Pons (tissue), 1 donor: ENCODE results near the gene OR14I1.
"Not testable (repeated sequence)": the region's sequence is repeated elsewhere in the genome, so short reads cannot be mapped to it uniquely, and the experiment has no call there.

Experiments used
- DNase-seq: peaks from one replicate; pipeline ENCODE4 v3.0.0-alpha.2; 2016; ENCODE audit warnings: low spot score

OR14I1 gene

DNA sequence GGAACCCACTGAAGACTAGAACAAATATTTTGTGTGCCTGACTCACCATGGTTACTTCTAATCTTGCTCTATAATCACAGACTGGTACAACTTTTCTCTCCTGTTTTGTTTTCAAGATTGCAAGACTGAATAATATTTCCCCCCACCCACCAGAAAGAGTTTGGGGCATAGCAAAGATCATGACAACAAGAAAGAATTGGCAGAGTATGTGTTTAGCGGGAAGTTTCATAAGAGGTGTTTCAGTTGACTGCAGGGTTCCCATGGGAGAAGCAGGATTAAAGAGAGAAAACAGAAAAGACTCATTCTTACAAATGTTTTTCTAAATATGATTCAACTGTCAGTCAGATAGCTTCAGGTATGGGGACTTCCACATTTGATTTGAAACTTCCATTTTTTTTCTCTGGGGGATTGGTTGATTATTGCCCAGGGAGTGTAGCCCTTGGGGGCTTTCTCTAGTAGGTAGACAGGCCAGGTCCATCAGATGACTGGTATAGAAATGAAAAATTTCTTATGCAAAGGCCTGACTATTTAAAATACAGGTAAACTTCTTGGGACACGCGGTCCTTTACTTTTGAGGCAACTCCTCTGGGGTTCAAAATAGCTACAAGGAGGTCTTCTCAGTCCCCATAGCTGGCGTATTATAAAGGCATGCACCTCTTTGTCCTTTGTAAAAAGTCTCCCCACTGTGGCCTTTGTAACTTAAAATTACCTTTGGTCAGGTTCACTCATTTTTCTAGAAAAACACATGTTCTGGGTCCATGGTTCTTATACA is 13.9 kb downstream of the OR14I1 start:
- no peak for DNase-seq

DNA sequence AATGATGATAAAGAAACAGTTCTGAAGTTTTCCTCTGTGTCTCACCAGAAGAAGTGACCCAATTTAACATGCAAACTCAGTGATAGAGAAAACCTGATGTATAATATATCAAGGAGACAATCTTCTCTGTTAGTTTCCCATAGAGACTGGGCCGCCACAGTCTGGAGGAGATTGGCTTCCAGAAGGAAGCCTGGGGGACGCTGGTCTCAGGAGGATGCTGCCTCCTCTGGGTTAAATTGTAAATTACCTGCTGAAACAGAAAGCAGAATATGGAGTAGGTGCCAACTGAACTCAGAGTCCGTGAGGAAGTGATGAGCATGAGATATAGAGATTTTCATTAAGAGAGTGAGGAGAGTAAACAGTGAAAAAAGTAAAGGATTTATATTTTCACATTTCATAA is 15.8 kb downstream of the OR14I1 start:
- no peak for DNase-seq

DNA sequence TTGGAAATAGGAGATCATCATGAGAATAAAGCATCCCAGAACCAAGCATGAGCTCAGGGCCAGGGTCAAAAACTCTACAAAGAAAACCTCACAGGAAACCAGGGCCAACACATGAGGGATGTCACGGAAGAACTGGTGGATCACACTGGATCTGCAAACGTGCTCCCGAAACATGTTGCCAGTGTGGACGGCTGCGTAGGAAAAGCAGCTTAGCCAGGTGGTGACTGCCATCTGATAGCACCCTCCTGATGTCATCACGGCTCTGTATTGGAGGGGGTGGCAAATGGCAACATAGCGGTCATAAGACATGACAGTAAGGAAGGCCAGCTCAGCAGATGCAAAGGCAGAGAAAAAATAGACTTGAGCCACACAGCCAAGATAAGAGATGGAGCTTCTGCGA is 20.9 kb downstream of the OR14I1 start:
- DNase-seq: no peak

DNA sequence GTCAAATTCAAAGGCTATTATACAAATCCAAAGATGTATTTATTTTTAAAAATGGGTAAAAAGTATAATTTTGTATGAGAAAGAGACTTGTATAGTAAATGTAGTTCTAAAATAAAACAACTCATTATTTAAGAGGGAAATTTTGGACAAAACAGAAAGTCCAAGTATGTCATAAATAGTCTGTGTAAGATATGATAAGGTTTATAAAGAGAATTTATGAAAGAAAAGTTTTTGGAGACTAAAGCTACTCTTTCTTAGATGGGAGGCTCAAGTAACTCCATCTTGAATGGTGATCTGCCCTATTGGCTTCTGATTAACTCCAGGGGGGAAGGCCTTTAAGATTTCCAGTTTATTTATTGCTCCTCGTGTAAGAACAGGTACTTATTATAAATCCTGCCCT is 32.6 kb downstream of the OR14I1 start:
- DNase-seq: no peak

DNA sequence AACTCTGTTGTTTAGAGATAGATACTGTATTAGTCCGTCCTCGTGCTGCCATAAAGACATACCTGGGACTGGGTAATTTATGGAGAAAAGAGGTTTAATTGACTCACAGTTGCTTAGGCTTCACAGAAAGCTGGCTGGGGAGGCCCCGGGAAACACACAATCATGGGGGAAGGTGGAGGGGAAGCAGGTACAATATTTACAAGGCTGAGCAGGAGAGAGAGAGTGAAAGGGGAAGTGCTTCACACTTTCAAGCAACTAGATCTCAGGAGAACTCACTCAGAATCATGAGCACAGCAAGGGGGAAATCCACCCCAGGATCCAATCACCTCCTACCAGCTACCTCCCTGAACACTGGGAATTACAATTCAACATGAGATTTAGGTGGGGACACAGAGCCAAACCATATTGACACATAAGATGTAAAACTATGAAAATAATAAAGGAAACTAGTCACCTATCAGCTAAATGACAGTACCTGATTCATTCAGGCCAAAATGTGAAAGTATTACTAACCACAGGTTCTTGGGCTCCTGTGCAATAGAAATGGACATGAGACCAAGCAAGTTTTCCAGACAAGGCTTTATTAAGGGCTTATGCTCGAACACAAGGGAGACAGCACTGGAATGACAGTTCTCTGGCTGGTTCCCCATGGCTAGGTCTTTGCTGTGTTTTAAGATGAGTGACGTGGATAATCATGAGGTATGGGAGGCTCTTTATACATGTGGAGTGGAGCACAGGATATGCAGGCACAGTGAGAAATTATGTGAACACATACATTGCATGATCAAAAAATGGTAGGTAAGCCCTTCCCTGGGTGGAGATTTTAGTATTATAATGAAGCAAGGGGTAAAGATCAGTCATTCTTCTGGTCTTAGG is 38.9 kb downstream of the OR14I1 start:
- DNase-seq: not testable (repeated sequence)

DNA sequence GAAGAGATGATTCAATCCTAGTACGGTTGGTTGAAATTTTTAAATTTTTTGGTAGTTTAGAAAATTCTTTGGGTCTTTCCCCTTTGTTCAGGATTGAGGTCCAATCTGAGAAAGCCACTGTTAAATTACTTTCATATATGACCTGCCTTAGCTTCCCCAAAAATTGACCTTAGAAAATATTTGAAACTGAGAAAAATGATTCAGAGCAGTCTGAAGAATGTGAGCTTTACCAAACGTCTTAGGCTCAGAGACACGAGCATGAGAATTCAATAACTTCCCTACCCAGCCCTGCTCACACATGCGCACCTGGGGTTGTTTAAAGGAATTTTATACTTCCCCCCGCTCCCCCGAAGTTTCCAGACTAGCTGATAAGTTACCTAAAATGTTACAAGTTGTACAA is 45.8 kb downstream of the OR14I1 start:
- not testable (repeated sequence) for DNase-seq

DNA sequence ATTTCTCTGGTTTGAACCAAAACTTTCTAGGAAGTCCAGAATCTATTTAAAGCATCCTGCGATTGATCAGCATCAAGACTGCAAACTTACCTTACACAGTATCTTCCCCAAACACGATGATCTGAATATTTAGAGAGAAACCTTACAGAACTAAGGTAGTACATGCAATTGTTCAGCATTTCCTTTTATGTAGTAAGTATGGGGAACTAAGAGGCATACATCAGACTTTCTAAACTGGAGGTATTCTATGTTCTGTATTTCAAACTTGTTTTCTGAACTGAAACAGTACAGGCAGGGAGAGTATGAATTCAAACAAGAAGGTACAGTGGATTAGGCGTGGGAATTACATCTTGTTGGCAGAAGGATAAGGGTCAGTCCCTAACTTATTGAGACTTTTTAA is 47.2 kb downstream of the OR14I1 start, which contains the start of gene OR2T27:
Gene OR2T27 (minus strand): TSS at position 175 of the 400 bp plus-strand sequence. CDS start 4,644 bp downstream, outside the sequence.
- not testable (repeated sequence) for DNase-seq
